Hepatocyte (in vitro differentiated cells): Measurements from ENCODE around the gene GRK6. TPM values are rescaled to one million over a fixed set of nuclear protein-coding genes. Genes with fewer than 3 reads are reported as not detected.

Experiments used
- DNase-seq: peaks from one replicate; pipeline ENCODE4 v3.0.0-alpha.2; 2016; ENCODE audit warnings: low spot score
- H2AFZ ChIP-seq: fragments of 200-600 bp; sonication (generic); 2 replicates; pipeline ENCODE4 v1.6.0; 2016; ENCODE audit warnings: antibody characterized with exemption, mild to moderate bottlenecking
- H3K27ac ChIP-seq: fragments of 200-600 bp; sonication (generic); 2 replicates; pipeline ENCODE4 v1.5.1; 2016; ENCODE audit warnings: mild to moderate bottlenecking
- H3K27me3 ChIP-seq: fragments of 200-600 bp; sonication (generic); 2 replicates; pipeline ENCODE4 v1.6.1; 2016
- H3K36me3 ChIP-seq: fragments of 200-600 bp; sonication (generic); replicated peaks from 2 replicates; pipeline ENCODE4 v1.5.1; 2016; ENCODE audit warnings: low read depth; ENCODE audit not compliant: insufficient read depth
- H3K4me1 ChIP-seq: fragments of 200-600 bp; sonication (generic); 2 replicates; pipeline ENCODE4 v1.5.1; 2016; ENCODE audit warnings: mild to moderate bottlenecking, moderate library complexity; ENCODE audit not compliant: insufficient read depth
- H3K4me2 ChIP-seq: fragments of 200-600 bp; sonication (generic); 2 replicates; pipeline ENCODE4 v1.6.0; 2016
- H3K4me3 ChIP-seq: fragments of 200-600 bp; sonication (generic); 2 replicates; pipeline ENCODE4 v1.5.1; 2016; ENCODE audit warnings: mild to moderate bottlenecking
- H3K79me2 ChIP-seq: fragments of 200-600 bp; sonication (generic); 2 replicates; pipeline ENCODE4 v1.6.0; 2017; ENCODE audit warnings: mild to moderate bottlenecking
- H3K9me2 ChIP-seq: fragments of 200-600 bp; sonication (generic); replicated peaks from 2 replicates; pipeline ENCODE4 v1.6.0; 2017; ENCODE audit warnings: mild to moderate bottlenecking; ENCODE audit not compliant: insufficient read depth
- H3K9me3 ChIP-seq: fragments of 200-600 bp; sonication (generic); 2 replicates; pipeline ENCODE4 v1.5.1; 2016; ENCODE audit warnings: low read depth, mild to moderate bottlenecking
- H4K20me1 ChIP-seq: fragments of 200-600 bp; sonication (generic); 2 replicates; pipeline ENCODE4 v1.6.0; 2016; ENCODE audit warnings: mild to moderate bottlenecking; ENCODE audit not compliant: insufficient read depth, poor library complexity, severe bottlenecking
- EZH2 ChIP-seq: fragments of 200-600 bp; sonication (generic); IDR thresholded peaks from 2 replicates; pipeline ENCODE4 v1.6.1; 2016; ENCODE audit warnings: antibody characterized with exemption, mild to moderate bottlenecking, borderline replicate concordance
- EZH2phosphoT487 ChIP-seq: fragments of 200-600 bp; sonication (generic); IDR thresholded peaks from one replicate; pipeline ENCODE4 v1.6.1; 2018; ENCODE audit warnings: antibody characterized with exemption, mild to moderate bottlenecking, low read depth, moderate library complexity; ENCODE audit not compliant: unreplicated experiment, severe bottlenecking
- WGBS: methylation state at CpG from one replicate; pipeline ENCODE4 v1.1.6; 2016; ENCODE audit warnings: low lambda C conversion rate; ENCODE audit errors: missing lambda C conversion rate; 5-methylcytosine and 5-hydroxymethylcytosine counted together
- polyA plus RNA-seq: library from polyadenylated mRNA; unstranded; fragments of >200 nt; fragmentation: Nextera tagmentation; extraction: Ambion mirVana; gene quantifications from 2 replicates; pipeline ENCODE4 v1.2.1, GENCODE V29; 2016
- total RNA-seq: library from RNA; depleted of rRNA; stranded (reverse); fragments of >200 nt; gene quantifications from 2 replicates; pipeline ENCODE4 v1.2.3, GENCODE V29; 2014
- TF ChIP-seq, protein P1 (sequence below): fragments of 200-600 bp; sonication (generic); IDR thresholded peaks from 2 replicates; pipeline ENCODE4 v1.5.1; 2016; ENCODE audit warnings: antibody characterized with exemption, mild to moderate bottlenecking; ENCODE audit not compliant: poor library complexity

The GRK6 gene
- total and polyA plus RNA-seq, 2 experiments from 2014 or later = 29.3 to 31.1 TPM

DNA sequence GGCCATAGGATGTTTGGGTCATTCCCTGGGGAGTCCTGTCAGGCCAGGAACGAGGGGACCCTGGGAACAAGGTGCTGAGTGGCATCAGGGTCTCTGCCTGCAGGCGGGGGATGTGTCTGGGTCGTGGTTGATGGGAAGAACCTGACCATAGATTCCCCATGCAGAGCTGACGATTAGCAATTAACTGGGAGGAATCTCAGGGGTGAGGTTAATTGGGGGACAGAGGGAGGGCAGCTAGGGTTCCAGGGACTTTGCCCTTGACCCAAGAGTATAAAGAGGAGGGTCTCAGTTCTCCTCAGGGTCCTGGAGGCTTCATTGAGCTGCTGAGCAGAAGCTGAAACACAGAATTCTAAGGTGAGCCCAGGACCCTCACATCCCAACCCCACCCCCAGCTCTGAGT, 42.3 kb upstream of the GRK6 start, which contains the start of gene SLC34A1:
TSS of gene SLC34A1 (plus strand) at position 301 of the 400 bp plus-strand sequence. CDS start 1,308 bp downstream, outside the sequence.
- Histone ChIP-seq H3K27ac (no peak within 1 kb of the TSS), H3K9me2 (no peaks in the 10 kb centered on the region), H3K4me1 (peaks cover 3% of the 10 kb centered on the region), H3K36me3 (no peaks in the 10 kb centered on the region), H3K4me3 (no peak within 1 kb of the TSS), H2AFZ (no peak within 1 kb of the TSS), H3K9me3 (no peaks in the 10 kb centered on the region), H3K4me2 (no peak within 1 kb of the TSS), H3K79me2 (no peaks in the 10 kb centered on the region), H4K20me1 (no peaks in the 10 kb centered on the region), H3K27me3 (no peaks in the 10 kb centered on the region)
- WGBS = 84% methylated on average over 4 of the region's 4 CpGs
- TF ChIP-seq, protein P1, sequence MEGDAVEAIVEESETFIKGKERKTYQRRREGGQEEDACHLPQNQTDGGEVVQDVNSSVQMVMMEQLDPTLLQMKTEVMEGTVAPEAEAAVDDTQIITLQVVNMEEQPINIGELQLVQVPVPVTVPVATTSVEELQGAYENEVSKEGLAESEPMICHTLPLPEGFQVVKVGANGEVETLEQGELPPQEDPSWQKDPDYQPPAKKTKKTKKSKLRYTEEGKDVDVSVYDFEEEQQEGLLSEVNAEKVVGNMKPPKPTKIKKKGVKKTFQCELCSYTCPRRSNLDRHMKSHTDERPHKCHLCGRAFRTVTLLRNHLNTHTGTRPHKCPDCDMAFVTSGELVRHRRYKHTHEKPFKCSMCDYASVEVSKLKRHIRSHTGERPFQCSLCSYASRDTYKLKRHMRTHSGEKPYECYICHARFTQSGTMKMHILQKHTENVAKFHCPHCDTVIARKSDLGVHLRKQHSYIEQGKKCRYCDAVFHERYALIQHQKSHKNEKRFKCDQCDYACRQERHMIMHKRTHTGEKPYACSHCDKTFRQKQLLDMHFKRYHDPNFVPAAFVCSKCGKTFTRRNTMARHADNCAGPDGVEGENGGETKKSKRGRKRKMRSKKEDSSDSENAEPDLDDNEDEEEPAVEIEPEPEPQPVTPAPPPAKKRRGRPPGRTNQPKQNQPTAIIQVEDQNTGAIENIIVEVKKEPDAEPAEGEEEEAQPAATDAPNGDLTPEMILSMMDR = no peak
- TF ChIP-seq EZH2phosphoT487 = no peak
- TF ChIP-seq EZH2 = no peak
- no peak for DNase-seq

DNA sequence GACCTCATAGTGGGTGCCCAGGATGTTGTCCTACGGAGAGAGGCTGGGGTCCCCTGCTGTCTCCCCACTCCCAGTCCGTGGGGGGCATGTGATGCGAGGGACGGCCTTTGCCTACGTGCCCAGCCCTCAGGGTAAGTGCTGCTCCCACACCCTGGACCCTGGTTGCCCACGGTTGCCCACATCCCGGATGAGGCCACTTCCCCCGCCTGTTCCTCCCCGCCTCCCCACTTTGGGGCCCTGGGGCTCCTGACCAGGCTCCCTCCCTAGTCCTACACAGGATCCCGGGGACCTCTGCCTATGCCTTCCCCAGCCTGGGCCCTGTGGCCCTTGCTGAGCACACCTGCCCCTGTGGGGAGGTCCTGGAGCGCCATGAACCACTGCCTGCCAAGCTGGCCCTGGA, 40.8 kb upstream of the GRK6 start:
- WGBS = 93% methylated on average over 9 of the region's 11 CpGs

DNA sequence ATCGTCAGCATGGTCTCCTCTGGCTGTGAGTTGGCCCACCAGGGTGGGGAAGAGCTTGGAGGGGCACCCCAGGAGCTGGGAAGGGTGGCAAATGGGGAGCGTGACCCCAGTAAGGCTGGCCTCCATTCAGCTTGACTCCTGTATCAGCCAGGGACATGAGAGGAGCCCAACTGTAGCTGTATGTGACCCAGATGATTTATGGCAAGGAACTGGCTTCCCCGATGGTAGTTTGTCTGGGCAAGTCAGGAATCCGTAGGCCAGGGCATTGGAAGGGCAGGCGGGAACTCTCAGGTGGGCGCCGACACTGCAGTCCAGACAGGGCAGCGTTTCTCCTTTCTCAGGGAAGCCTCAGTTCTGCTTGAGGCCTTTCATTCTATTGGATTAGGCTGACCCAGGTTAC, 39.9 kb upstream of the GRK6 start:
- Histone ChIP-seq H2AFZ (no peak overlapping the region), H3K4me3 (no peak overlapping the region), H3K4me2 (no peak overlapping the region), H3K9me3 (no peaks in the 10 kb centered on the region), H3K79me2 (no peaks in the 10 kb centered on the region), H3K27me3 (no peaks in the 10 kb centered on the region), H3K9me2 (no peaks in the 10 kb centered on the region), H3K36me3 (no peaks in the 10 kb centered on the region), H4K20me1 (no peaks in the 10 kb centered on the region), H3K4me1 (peaks cover 3% of the 10 kb centered on the region), H3K27ac (no peak overlapping the region)
- DNase-seq = no peak
- TF ChIP-seq EZH2 (no peak), EZH2phosphoT487 (no peak)
- TF ChIP-seq, protein P1 = no peak
- WGBS = 88% methylated on average over 8 of the region's 8 CpGs

More for the DNA sequence above, 40.8 kb upstream of the GRK6 start:
- Histone ChIP-seq H3K9me2 (no peaks in the 10 kb centered on the region), H3K4me2 (no peak overlapping the region), H3K36me3 (no peaks in the 10 kb centered on the region), H3K27me3 (no peaks in the 10 kb centered on the region), H4K20me1 (no peaks in the 10 kb centered on the region), H3K4me3 (no peak overlapping the region), H3K4me1 (peaks cover 3% of the 10 kb centered on the region), H3K27ac (no peak overlapping the region), H3K79me2 (no peaks in the 10 kb centered on the region), H2AFZ (no peak overlapping the region), H3K9me3 (no peaks in the 10 kb centered on the region)
- no peak for DNase-seq
- TF ChIP-seq EZH2 (no peak), EZH2phosphoT487 (no peak)
- TF ChIP-seq, protein P1 = no peak

DNA sequence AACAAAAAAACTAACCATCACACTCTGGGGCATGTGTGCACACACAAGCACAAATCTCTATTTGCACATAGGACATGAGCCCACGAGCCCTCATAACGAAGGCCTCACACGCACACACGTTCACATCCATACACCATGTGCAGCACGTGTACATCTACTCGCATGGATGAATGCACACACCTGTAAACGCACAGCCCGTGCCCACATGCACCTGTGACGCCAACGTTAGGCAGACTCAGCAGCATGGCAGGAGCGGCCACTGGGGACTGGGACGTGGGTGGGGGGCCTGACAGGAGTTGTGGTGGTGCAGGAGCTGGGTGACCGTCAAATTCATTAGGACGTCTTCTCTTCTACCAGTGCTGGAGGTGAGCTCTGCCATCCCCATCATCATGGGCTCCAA, 39.1 kb upstream of the GRK6 start:
- H2AFZ ChIP-seq = no peak overlapping the region
- no peak overlapping the region for H3K4me3 ChIP-seq
- no peak for DNase-seq
- no peaks in the 10 kb centered on the region for H3K79me2 ChIP-seq
- WGBS = 91% methylated on average over 14 of the region's 14 CpGs
- H3K4me1 ChIP-seq = peaks cover 3% of the 10 kb centered on the region
- H3K27me3 ChIP-seq = no peaks in the 10 kb centered on the region
- no peaks in the 10 kb centered on the region for H3K36me3 ChIP-seq
- H3K27ac ChIP-seq = no peak overlapping the region
- no peak for TF ChIP-seq EZH2
- TF ChIP-seq, protein P1 = no peak
- no peak for TF ChIP-seq EZH2phosphoT487
- H3K4me2 ChIP-seq = no peak overlapping the region
- H3K9me2 ChIP-seq = no peaks in the 10 kb centered on the region
- H3K9me3 ChIP-seq = no peaks in the 10 kb centered on the region
- no peaks in the 10 kb centered on the region for H4K20me1 ChIP-seq
